Measurements from ENCODE around the gene CTIF. TPM values are rescaled to one million over a fixed set of nuclear protein-coding genes. Genes with fewer than 3 reads are reported as not detected.

CTIF gene
- total RNA-seq, 1 experiment from 2014 or later: 5.8 TPM

Small RNA genes within 50 kb of the gene (microRNA-seq; reads per million reads assigned to microRNA genes)
- not detected for gene MIR4743 (ENCODE audit: unreplicated experiment)

Other genes starting within 250 kb of the CTIF start
- 1.1 and 1.3 TPM in 2 replicates for gene ZBTB7C, start 129.6 kb upstream of the CTIF start, total RNA-seq (2014; rRNA removed)